GM12878 (cell line): ENCODE measurements around the gene SPSB2. TPM values are rescaled to one million over a fixed set of nuclear protein-coding genes. Genes with fewer than 3 reads are reported as not detected.

Source experiments
- ATAC-seq: fragments of 200-7000 bp; cut with Tn5 transposase; 3 replicates; pipeline ENCODE4 v1.9.1; 2020; ENCODE audit warnings: mild to moderate bottlenecking, moderate library complexity
- BruUV-seq: library from RNA; stranded (reverse); fragments of 400-500 nt; replicated peaks from 2 replicates; lab custom pipeline; 2021; lab: Mats Ljungman, UMichigan
- CTCF ChIA-PET: fragments of 300-600 bp; sonication (Branson Sonifier 250); formaldehyde crosslinking; extraction: SDS; loops from one replicate; lab custom pipeline; 2021; ENCODE audit warnings: inconsistent platforms; lab: Yijun Ruan, JAX
- POLR2A ChIA-PET: fragments of 350-600 bp; formaldehyde crosslinking; extraction: SDS; loops from one replicate; lab custom pipeline; 2021; ENCODE audit warnings: inconsistent platforms; lab: Charles Lee
- RAD21 ChIA-PET: fragments of 300-600 bp; sonication (Branson Sonifier 250); formaldehyde crosslinking; loops from one replicate; lab custom pipeline; 2023; ENCODE audit warnings: antibody characterized with exemption; ENCODE audit not compliant: unreplicated experiment; lab: Charles Lee
- SMC1A ChIA-PET: fragments of 300-600 bp; sonication (Branson Sonifier 250); formaldehyde crosslinking; loops from one replicate; lab custom pipeline; 2023; ENCODE audit not compliant: unreplicated experiment, uncharacterized antibody; lab: Charles Lee
- DNase-seq: peaks from one replicate; pipeline ENCODE4 v3.0.0-alpha.2; 2011; ENCODE audit warnings: low read depth, low spot score
- FAIRE-seq: peaks from 3 replicates; lab custom pipeline; 2011; peaks lifted over from hg19 to GRCh38; lab: Jason Lieb, UNC
- H2AFZ ChIP-seq: 2 replicates; pipeline ENCODE4 v1.6.0; 2011; ENCODE audit warnings: low read depth, low read length, control low read depth; ENCODE audit not compliant: control insufficient read depth
- H3K27ac ChIP-seq: 2 replicates; pipeline ENCODE4 v1.5.1; 2011; ENCODE audit warnings: control low read depth; ENCODE audit not compliant: control insufficient read depth, insufficient read depth
- H3K27me3 ChIP-seq, 2 experiments: replicated peaks in 1 of 2; 2 replicates each; pipeline versions ENCODE4 v1.6.0 to v1.6.1; 2011; ENCODE audit warnings: low read length in 1 of 2; ENCODE audit not compliant: control insufficient read depth in 2 of 2, insufficient read depth in 2 of 2
- H3K36me3 ChIP-seq, 2 experiments: 2 replicates each; pipeline ENCODE4 v1.5.1; 2011; ENCODE audit warnings: low read length in 1 of 2; ENCODE audit not compliant: control insufficient read depth in 2 of 2, insufficient read depth in 2 of 2
- H3K4me1 ChIP-seq: 2 replicates; pipeline ENCODE4 v1.6.1; 2011; ENCODE audit warnings: mild to moderate bottlenecking, low read length, moderate library complexity, mixed read lengths; ENCODE audit not compliant: control insufficient read depth, insufficient read depth
- H3K4me2 ChIP-seq: 2 replicates; pipeline ENCODE4 v1.6.0; 2011; ENCODE audit warnings: control low read depth; ENCODE audit not compliant: control insufficient read depth, insufficient read depth
- H3K4me3 ChIP-seq: fragments of 200-600 bp; sonication (generic); 2 replicates; pipeline ENCODE4 v1.5.1; 2016
- H3K79me2 ChIP-seq: 2 replicates; pipeline ENCODE4 v1.6.0; 2011; ENCODE audit warnings: low read length; ENCODE audit not compliant: control insufficient read depth, insufficient read depth
- H3K9ac ChIP-seq: 2 replicates; pipeline ENCODE4 v1.8.0; 2011; ENCODE audit warnings: low read length, control low read depth, mixed read lengths; ENCODE audit not compliant: control insufficient read depth, insufficient read depth
- H3K9me3 ChIP-seq: replicated peaks from 3 replicates; pipeline ENCODE4 v1.5.1; 2011; ENCODE audit warnings: mild to moderate bottlenecking, low read length; ENCODE audit not compliant: control insufficient read depth, insufficient read depth
- H4K20me1 ChIP-seq: 2 replicates; pipeline ENCODE4 v1.6.0; 2011; ENCODE audit not compliant: control insufficient read depth, insufficient read depth
- BCLAF1 ChIP-seq: fragments of 450-650 bp; IDR thresholded peaks from 2 replicates; pipeline ENCODE4 v1.6.1; 2017; ENCODE audit warnings: antibody characterized with exemption, mild to moderate bottlenecking, moderate library complexity
- E2F8 ChIP-seq: fragments of 450-650 bp; IDR thresholded peaks from 2 replicates; pipeline ENCODE4 v1.6.1; 2018; ENCODE audit warnings: mild to moderate bottlenecking, low read depth, moderate library complexity; ENCODE audit not compliant: partially characterized antibody
- KAT2A ChIP-seq: conservative IDR thresholded peaks from 2 replicates; pipeline ENCODE4 v1.6.1; 2011; ENCODE audit warnings: low read depth, low read length; ENCODE audit not compliant: control insufficient read depth
- RBBP5 ChIP-seq: fragments of 200-600 bp; sonication (generic); conservative IDR thresholded peaks from 2 replicates; pipeline ENCODE4 v1.6.1; 2016
- SMC3 ChIP-seq: IDR thresholded peaks from 2 replicates; pipeline ENCODE4 v1.6.1; 2011; ENCODE audit warnings: low read length, improper control_type of control experiment, borderline replicate concordance
- WGBS: methylation state at CpG from one replicate; pipeline ENCODE4 v1.1.6; 2016; ENCODE audit warnings: low lambda C conversion rate; ENCODE audit not compliant: insufficient replicate concordance, insufficient coverage; ENCODE audit errors: missing lambda C conversion rate; 5-methylcytosine and 5-hydroxymethylcytosine counted together
- in situ Hi-C: fragments of 300-500 bp; cut with MboI; formaldehyde crosslinking; loops from 9 replicates; pipeline ENCODE4 v1.14.3; 2018; ENCODE audit warnings: mixed read lengths
- intact Hi-C: fragments of 100-400 bp; cut with micrococcal nuclease; formaldehyde crosslinking; loops from one replicate; pipeline ENCODE4 v1.14.2; 2022; ENCODE audit not compliant: unreplicated experiment
- polyA plus RNA-seq, 11 experiments: library from polyadenylated mRNA; depleted of rRNA in 4 of 11; unstranded in 6 of 11; stranded (reverse) in 5 of 11; fragments of >200 nt; fragmentation: Nextera tagmentation in 4 of 11; fragmentation: Illumina TruSeq in 1 of 11; extraction: Ambion mirVana in 4 of 11; extraction: Trizol in 1 of 11; gene quantifications; 1 replicate in 1 of 11; 2 replicates in 10 of 11; pipeline versions ENCODE4 v1.2.1 to v1.2.3, GENCODE V29; 2011 to 2016; ENCODE audit warnings: inconsistent platforms in 2 of 11, missing spikeins in 2 of 11, low read depth in 1 of 11
- total RNA-seq, 4 experiments: library from RNA; depleted of rRNA in 3 of 4; stranded (reverse); fragments of >200 nt in 3 of 4; fragmentation: Illumina TruSeq in 1 of 4; extraction: Trizol in 1 of 4; gene quantifications; 2 replicates each; pipeline versions ENCODE4 v1.2.1 to v1.2.3, GENCODE V29; 2013 to 2021
- TF ChIP-seq, protein P1 (sequence below), 3 experiments: IDR thresholded peaks in 2 of 3; conservative IDR thresholded peaks in 1 of 3; 2 replicates each; pipeline ENCODE4 v1.5.1; 2011; ENCODE audit warnings: low read depth in 3 of 3, low read length in 3 of 3, mild to moderate bottlenecking in 3 of 3, control low read depth in 2 of 3, moderate library complexity in 2 of 3, inconsistent platforms in 1 of 3, mixed read lengths in 1 of 3; ENCODE audit not compliant: control insufficient read depth in 2 of 3, insufficient read depth in 1 of 3; ENCODE audit errors: extremely low read depth in 1 of 3

SPSB2 gene
- total and polyA plus RNA-seq, 10 of the 15 experiments (the other 5 are each of a cell fraction or from before 2014, with no cell fraction given), result 0.08 to 5.6 (median 2.7) TPM

DNA sequence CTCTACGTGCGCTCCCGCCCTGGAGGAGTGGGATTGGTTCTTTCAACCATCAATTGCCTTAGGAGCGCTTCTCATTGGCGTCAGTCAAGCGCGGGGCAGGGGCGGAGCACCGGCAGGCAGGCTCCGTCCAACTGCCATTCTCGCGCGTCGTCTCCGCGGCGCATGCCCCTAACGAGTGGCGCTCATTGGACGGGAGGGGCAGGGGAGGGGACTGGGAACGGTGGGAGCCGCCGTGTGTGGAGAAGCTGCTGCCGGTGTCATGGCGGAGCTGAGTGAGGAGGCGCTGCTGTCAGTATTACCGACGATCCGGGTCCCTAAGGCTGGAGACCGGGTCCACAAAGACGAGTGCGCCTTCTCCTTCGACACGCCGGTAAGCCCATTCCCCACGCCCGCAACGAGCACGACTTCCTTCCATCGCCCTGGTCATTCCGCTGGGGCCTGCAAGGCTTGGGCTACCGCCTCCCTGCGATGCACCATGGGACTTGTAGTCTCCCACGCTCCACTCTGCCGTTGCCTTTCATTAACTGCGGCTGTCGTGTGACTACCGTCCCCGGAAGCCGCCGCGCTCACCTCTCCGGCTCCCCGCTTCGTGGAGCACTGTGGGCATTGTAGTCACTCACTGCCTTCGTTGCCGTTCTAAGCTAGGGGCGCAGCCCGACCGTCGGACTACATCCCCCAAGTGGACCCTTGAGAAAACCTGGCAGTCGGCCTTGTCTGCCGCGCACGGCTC is 21.0 kb downstream of the SPSB2 start, which contains the start of gene USP5 (continued):
- TF ChIP-seq BCLAF1, result no peak

GRCh38 chr12:6851153-6851920 is 21.8 kb downstream of the SPSB2 start, which contains the start of gene CDCA3:
TSS of gene CDCA3 (minus strand) at chr12:6851286. CDS start at chr12:6850952, 334 bp downstream.
- intact Hi-C loops, result loop anchor here (5.0 kb wide), 1 partner anchor 164 kb away; the partner anchor contains the start of gene ZNF384
- in situ Hi-C loops, result no loop called here
- H3K9ac ChIP-seq, result peak within 1 kb of the TSS; percentile 71
- TF ChIP-seq RBBP5 (no peak), E2F8 (peak; percentile 77), SMC3 (no peak), KAT2A (no peak)
- TF ChIP-seq, protein P1, sequence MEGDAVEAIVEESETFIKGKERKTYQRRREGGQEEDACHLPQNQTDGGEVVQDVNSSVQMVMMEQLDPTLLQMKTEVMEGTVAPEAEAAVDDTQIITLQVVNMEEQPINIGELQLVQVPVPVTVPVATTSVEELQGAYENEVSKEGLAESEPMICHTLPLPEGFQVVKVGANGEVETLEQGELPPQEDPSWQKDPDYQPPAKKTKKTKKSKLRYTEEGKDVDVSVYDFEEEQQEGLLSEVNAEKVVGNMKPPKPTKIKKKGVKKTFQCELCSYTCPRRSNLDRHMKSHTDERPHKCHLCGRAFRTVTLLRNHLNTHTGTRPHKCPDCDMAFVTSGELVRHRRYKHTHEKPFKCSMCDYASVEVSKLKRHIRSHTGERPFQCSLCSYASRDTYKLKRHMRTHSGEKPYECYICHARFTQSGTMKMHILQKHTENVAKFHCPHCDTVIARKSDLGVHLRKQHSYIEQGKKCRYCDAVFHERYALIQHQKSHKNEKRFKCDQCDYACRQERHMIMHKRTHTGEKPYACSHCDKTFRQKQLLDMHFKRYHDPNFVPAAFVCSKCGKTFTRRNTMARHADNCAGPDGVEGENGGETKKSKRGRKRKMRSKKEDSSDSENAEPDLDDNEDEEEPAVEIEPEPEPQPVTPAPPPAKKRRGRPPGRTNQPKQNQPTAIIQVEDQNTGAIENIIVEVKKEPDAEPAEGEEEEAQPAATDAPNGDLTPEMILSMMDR (IDR thresholded peaks at IDR 0.05 in 2 of 3, conservative IDR thresholded peaks at IDR 0.05 in 1 of 3; ENCODE audit: control insufficient read depth in 2 of 3, extremely low read depth in 1 of 3, insufficient read depth in 1 of 3, low read depth in 3 of 3, low read length in 3 of 3), result no peak

More at GRCh38 chr12:6851153-6851920, 21.8 kb downstream of the SPSB2 start, which contains the start of gene CDCA3:
- SMC1A ChIA-PET, result interaction anchor here (0.6 to 5.0 kb wide), 18 partner anchors 11 to 407 kb away, joined by 3 to 42 read pairs (median 6); partner anchors contain the start of genes CD27, COPS7A, GNB3 and MLF2
- BruUV-seq, result no TSS peak
- H3K79me2 ChIP-seq, result peaks cover 41% of the 10 kb centered on the region
- WGBS, result under 1% methylated on average over 37 of the region's 37 CpGs
- H3K9me3 ChIP-seq, result no peaks in the 10 kb centered on the region
- ATAC-seq (peak; percentile 81), DNase-seq (peak; percentile 99), FAIRE-seq (peak; percentile 99)
- RAD21 ChIA-PET, result interaction anchor here (0.6 to 5.6 kb wide), 24 partner anchors 9 to 319 kb away, joined by 3 to 42 read pairs (median 4); partner anchors contain the start of genes C12orf57, COPS7A, LPAR5 and MLF2
- CTCF ChIA-PET, result interaction anchor here (0.9 to 9.9 kb wide), 16 partner anchors 17 to 314 kb away, joined by 3 to 173 read pairs (median 4); partner anchors contain the start of genes C1RL, COPS7A, MLF2 and PTPN6
- peaks cover 28% of the 10 kb centered on the region for H3K4me1 ChIP-seq
- H3K4me2 ChIP-seq, result peak within 1 kb of the TSS; percentile 96
- no peaks in the 10 kb centered on the region for H3K27me3 ChIP-seq
- no peaks in the 10 kb centered on the region for H4K20me1 ChIP-seq
- H3K36me3 ChIP-seq, result peaks cover 6 to 15% of the 10 kb centered on the region in 2 experiments
- peak within 1 kb of the TSS; percentile 84 for H3K27ac ChIP-seq
- POLR2A ChIA-PET, result interaction anchor here (0.6 to 8.9 kb wide), 37 partner anchors 9 to 257 kb away, joined by 3 to 84 read pairs (median 4); partner anchors contain the start of genes C12orf57, C1RL, COPS7A and LAG3
- H2AFZ ChIP-seq, result peak within 1 kb of the TSS; percentile 97
- peak within 1 kb of the TSS; percentile 60 for H3K4me3 ChIP-seq
